NT2/D1 (cell line): ENCODE data around the gene H2AZ2.

Source experiments
- SUZ12 ChIP-seq: IDR thresholded peaks from 2 replicates; pipeline ENCODE4 v1.6.1; 2011; ENCODE audit not compliant: insufficient read length, insufficient read depth; ENCODE audit errors: extremely low read depth
- YY1 ChIP-seq: IDR thresholded peaks from 2 replicates; pipeline ENCODE4 v1.6.1; 2011; ENCODE audit not compliant: insufficient read length, insufficient read depth
- ZNF274 ChIP-seq: IDR thresholded peaks from 2 replicates; pipeline ENCODE4 v1.6.1; 2011; ENCODE audit warnings: mild to moderate bottlenecking, low read depth, low read length

DNA sequence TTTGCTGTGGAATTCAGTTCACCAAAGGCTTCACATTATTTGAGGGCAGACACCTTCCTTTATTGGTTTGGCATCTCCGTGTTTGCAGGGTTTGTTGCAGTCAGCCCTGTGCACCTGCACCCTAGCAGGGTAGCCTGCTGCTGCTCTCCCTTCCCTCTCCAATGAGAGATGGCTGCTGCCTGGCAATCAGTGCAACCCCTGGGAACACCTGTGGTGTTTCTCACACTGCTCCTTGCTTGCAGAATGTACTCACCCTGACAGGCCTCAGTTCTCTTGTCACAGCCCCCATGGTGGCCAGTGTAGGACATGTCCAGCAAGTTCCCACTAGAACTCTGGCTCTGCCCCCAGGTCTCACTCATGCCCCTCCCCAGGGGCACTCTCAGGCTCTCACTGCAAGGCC, 63.5 kb downstream of the H2AZ2 start:
- TF ChIP-seq ZNF274 (no peak), YY1 (no peak), SUZ12 (no peak)
